Activated CD4-positive, alpha-beta T cell treated with anti-CD3 and anti-CD28 coated beads, Interleukin-2, amount 50 U/mL, for 24 hours (primary cell): ENCODE results near the gene RIC8B.

Source experiments
- DNase-seq, 2 donors: peaks; one replicate each; pipeline ENCODE4 v3.0.0-alpha.2; 2020; ENCODE audit warnings: low read depth in 1 of 2, low spot score in 1 of 2

Gene RIC8B

GRCh38 chr12:106926657-106927056 is 152.2 kb downstream of the RIC8B start:
- no peak for DNase-seq

- DNase-seq, result no peak
These were observed 159.8 kb downstream of the RIC8B start for GRCh38 chr12:106934277-106934676.
